GM19193 (cell line): ENCODE data around the gene FOXI3.

Source experiments
- POLR2A ChIP-seq: IDR thresholded peaks from 4 replicates; pipeline ENCODE4 v1.6.1; 2011; ENCODE audit not compliant: insufficient read depth, insufficient read length; ENCODE audit errors: extremely low read depth

The FOXI3 gene

DNA sequence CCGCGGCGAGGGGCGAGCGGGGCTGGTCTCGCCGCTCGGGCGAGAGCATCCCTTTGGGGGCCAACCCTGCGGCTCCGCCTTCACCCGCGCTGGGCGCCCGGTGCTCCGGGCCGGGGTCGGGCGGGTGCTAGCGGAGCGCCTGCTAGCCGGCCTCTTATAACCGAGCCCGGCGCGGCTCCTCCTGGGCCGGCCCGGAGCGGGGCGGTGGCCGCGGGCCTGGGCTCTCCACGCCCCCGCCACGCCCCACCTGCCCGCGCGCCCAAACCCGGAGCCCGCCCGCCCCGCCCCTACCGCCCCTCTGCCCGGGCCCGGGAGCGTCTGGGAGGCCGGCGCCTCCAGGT lies at the start of gene FOXI3:
Gene FOXI3, minus strand, starts transcription at position 129 of the 341 bp plus-strand sequence. CDS start 158 bp downstream, outside the sequence.
- TF ChIP-seq POLR2A: no peak

DNA sequence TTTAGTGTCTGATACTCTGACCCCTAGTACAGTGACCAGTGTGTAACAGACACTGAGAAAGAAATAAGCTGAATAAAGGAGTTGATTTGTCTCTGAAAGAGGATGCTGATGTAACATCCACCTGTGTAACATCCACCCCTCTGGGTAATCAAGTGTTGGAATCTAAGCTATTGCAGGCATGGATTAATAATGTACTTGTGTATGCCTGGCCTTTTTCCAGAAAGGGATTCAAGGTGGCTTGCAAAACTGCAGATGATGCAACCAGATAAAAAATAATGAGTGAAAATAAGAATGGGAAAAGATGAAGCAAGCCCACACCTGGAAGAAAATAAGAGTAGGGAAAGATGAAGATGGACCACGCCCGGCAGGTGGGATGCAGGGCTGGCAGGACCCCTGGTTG lies 48.2 kb upstream of the FOXI3 start:
- TF ChIP-seq POLR2A: no peak

DNA sequence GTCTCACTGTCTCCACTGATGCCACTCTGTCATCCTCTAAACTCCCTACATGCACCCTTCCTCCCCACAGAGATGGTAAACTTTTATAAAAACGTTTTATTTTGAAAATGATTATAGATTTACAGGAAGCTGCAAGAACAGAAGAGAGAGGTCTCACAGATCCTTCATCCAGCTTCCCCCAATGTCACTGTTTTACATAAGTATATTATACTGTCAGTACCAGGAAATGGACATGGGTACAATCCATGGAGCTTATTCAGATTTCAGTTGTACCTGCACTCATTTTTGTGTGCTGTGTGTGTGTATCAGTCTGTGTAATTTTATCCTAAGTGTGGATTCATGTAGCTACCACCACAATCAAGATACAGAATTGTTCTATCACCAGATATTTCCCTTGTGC lies 46.7 kb upstream of the FOXI3 start:
- TF ChIP-seq POLR2A: no peak

DNA sequence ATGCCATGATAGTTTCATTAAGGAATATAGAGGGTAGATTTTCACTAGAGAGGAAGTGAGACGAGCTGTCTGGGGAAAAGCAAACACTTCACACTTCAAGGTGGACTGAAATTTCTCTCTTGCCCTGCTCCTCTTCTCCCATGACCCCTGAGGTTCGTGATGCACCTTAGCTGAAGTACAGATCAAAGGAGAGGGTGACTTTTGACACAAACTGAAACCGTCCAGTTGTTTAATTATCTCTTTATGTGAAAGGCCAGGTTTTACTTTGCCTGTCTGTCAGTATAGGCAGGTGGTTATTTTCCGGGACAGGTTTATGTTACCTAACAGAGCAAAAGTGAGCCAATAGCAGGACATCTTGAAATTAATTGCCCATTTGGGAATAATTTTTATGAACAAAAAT lies 41.0 kb upstream of the FOXI3 start:
- TF ChIP-seq POLR2A: no peak

DNA sequence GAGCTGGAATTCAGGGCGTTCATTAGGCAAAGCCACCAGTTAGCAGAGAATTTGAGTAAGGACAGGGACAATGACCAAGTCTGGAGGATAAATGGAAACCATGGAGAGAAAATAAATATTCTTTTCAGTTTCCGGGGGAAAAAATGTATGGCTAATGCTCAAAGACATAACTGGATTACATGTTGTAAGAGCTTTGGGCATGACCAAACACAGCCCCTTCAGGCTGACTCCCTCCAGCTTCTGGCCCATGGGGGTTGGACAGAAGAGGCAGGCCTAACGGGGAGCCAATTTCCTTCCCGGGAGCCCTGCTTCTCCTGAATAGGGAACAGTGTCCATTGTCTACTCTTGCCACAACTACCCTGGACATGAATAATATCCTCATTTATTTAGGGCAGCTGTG lies 39.5 kb upstream of the FOXI3 start:
- TF ChIP-seq POLR2A: no peak

DNA sequence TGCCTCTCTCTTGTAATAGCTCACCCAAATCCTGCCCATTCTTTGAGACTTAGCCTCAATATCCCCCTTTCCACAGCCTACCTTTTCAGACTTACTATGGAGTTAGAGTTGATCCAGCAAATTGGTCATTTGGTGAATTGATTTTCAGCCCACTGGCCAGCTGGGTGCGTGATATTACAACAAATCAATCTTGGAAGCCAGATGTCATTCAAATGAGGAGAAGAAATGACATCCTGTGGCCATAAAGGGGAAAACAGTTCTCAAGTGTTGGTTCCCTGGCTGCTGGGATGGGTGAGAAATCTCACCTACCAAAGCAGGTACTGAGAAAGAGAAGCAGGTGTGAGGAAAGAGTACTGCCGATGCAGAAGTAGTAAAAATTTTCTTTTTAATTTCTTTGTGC lies 36.7 kb upstream of the FOXI3 start:
- TF ChIP-seq POLR2A: no peak

DNA sequence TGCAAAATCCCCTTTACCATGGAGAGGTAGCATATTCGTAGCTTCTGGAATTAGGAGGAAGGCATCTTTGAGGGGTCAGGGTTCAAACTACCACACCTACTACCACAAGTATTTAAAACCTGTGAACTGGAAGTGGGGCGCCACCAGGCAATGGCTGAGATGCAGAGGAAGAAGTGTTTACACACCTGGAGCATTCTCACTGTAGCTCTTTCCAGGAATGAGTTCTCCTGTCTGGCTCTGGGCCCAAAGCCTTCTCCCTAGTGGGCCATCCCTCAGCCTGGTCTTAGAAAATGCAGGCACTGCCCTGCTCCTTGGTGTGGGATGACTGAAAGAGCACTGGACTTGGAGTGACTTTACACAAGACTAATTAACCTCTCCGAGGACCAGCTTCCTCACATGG lies 30.7 kb upstream of the FOXI3 start:
- TF ChIP-seq POLR2A: no peak

DNA sequence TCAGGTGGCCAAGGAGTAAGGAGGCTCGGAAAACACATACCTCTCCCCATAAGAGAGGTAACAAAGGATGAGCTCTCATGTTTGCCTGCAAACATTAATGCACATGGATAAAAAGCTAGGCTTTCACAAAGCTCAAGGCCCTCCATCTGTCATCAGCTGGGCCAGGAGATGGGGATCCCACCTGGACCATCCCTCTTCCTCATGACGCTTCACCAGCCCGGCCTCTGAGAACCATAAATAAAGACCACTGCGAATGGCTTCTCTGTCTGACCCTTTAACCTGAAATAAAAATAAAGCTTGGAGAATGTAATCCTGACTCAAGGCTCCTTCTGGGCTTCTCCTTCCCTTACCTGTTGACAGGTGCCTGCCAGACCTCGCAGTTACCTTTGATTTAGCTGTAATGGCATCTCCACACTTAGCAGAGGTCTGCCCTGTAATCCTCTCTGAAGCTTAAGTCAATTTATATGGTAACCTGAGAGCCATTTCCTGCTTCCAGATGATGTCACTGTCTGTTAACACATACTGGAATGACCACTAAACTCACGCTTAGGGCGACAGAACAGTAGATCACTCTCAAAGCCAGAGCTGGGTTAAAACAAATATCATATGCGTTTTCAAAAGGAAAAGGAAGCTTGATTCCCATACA lies 29.3 kb upstream of the FOXI3 start:
- no peak for TF ChIP-seq POLR2A

DNA sequence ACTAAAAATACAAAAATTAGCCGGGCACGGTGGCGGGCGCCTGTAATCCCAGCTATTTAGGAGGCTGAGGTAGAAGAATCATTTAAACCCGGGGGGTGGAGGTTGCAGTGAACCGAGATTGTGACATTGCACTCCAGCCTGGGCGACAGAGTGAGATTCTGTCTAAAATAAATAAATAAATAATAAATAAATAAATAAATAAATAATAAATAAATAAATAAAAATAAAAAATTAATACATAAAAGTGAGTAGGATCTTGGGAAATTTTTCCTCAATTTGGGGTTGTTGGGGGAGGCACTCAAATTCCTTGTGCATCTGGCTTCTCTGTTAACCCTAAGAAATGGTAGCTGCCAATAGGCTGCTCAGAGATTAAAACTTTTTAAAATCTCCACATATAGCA lies 20.3 kb upstream of the FOXI3 start:
- TF ChIP-seq POLR2A: no peak

DNA sequence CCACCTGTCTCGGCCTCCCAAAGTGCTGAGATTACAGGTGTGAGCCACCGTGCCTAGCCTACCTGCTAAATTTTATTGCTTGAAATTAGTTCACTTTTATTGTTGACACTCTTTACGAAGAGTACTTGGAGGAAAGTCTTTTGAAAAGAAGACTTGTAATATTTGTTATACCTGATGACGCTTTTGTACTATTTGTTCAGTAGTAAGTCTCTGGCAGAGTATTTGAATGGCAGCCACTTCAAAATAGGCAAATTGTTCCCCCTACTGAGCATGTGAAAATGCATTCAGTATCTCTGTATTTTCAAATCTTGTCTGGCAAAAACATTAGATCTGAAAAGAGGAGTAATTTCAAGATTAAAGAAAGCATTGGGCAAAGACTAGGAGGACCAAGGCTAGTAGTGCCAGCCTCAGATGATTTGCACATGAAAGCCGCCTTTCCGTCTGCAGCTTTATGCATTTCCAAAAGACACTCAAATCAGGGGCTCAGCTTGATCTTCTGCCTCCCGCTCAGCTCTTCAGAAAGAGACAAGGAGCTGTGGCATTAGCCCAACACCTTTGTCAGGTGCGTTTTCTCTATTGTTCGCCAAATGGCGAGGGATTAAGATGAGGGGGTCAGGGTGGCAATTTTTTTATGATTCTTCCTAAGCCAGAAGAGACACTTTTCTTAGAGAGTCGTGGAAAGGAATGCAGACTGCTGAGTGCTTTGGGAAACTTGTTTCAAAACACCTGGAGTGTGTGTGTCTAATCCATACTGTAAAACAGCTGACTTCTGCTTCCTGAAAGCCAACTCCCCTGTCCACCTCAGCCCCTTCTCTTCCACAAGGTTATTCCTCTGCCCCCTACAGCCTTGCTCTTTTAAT lies 18.8 kb upstream of the FOXI3 start:
- no peak for TF ChIP-seq POLR2A

DNA sequence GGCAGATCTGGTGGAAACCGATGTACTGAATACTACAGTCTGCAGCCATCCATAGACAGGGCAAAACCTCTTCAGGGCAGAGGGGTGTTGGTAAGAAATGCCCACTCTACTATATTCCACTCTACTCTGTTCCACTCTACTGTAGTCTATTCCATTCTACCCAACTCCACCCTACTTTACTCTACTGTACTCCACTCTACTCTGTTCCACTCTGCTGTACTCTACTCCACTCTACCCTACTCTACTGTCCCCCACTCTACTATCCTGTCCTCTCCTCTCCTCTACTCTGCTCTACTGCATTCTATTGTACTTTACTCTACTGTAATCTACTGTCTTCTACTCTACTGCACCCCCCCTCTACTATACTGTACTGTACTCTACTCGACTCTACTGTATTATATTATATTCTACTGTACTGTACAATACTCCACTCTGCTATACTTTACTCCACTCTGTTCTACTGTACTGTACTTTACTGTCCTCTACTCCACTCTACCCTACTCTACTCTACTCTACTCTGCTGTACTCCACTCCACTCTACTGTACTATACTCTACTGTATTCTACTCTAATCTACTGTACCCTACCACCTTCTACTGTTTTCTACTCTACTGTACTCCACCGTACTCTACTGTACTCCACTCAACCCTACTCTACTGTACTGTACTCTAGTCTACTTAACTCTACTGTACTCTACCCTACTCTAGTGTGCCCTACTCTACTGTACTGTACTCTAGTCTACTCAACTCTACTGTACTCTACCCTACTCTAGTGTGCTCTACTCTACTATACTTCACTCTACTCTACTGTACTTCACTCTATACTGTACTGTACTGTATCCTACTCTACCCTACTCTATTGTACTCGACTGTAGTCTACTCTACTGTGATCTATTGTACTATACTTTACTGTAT lies 17.0 kb upstream of the FOXI3 start:
- TF ChIP-seq POLR2A: no peak

DNA sequence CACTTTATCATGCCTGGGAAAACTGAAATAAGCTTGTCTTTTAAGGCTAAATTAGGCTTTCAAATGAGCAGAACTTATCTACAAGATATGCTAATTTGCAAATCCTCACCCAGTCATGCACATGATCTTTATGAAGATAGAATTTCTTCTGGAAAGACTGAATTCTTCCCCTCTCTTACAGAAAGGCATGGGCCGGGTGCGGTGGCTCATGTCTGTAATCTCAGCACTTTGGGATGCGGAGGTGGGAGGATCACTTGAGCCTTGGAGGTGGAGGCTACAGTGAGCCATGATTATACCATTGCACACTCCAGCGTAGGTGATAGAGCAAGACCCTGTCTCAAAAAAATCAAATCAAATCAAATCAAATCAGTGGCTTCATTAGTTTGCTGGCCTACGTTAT lies 11.7 kb upstream of the FOXI3 start:
- TF ChIP-seq POLR2A: no peak

DNA sequence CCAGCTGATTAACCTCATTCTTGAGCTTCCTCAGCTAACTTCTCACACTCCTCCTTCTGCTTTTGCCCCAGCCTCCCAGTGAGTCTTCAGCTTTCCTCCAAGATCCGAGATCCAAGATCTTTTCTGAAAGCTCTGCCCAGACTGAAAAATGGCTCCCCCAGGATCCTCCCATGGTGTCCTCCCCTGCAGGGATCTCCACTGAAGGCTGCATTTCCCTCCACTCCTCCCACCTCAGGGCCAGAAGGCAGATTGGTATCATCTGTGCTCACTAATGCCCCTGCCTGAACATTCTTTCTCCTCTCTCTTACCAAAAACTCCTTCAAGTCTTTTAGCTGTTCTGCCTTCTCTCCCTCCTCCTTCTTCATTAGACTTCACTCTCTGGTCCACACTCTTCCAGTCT lies 6.1 kb upstream of the FOXI3 start:
- no peak for TF ChIP-seq POLR2A

DNA sequence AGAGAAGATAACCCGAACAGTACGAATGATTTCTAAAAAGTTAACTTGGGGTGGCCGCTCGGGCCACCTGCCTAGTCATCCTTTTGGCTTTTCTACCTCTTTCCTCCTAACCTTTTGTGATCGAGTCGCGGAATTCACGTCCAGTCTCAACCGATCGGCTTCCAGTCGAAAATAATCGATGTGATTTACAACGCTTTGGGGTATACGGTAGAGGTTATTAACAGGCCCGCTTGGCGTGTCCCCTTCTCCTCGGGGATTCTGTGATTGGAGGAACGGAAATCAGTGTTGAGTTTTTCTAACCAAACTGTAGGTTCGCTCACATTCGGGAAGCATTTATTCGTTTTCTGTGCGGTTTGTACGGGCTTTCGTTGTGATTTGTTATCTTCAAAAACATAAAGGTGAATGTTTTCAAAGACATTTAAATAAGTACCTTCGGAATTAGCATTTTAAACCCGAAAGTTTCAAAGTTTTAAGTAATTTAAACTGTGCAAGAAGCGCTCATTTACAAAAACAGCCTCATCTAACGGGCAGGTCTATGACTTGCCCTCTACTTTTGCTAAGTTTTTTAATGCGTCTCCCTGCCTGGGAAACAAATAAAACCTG lies 588 bp upstream of the FOXI3 start:
- TF ChIP-seq POLR2A: no peak
